ENCODE data around the gene GPR84. TPM values are rescaled to one million over a fixed set of nuclear protein-coding genes. Genes with fewer than 3 reads are reported as not detected.
A peak's percentile ranks its signal among the peaks of the same experiment; 100 is the strongest.

GPR84 gene
- total RNA-seq, 2 experiments from 2014 or later: 0.18 to 0.25 TPM

DNA sequence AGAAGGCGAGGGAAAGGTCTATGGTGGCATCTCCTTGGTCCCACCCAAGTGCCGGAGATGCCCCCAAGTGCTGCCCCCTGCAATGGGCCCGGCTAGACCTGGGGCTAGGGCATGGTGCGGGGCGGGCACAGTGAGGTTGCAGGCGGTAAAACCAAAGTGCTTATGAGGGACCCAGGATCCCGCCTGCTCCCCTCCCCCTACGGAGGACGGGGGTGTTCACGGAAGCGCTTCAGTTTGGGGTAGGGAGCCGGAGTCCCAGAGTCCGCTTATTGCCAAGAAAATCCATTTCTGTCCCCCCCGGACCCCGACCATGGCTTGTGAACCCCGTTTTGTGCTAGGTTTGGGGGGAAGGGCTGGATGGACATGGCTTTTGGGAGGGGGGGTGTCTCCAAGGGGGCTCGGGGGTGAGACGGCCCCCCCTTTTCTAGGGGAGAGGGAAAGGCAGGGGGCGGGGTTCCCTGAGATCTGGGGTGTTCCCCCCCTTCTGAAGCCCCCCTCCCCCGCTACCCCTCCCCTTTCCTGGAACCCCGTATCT lies 5.4 kb upstream of the GPR84 start:
- H3K4me3 Mint-ChIP-seq: peak overlapping the region; percentile 28
- no peaks in the 10 kb centered on the region for H3K36me3 Mint-ChIP-seq (ENCODE audit: low read depth)
- H3K9me3 Mint-ChIP-seq: no peaks in the 10 kb centered on the region
- H3K27me3 Mint-ChIP-seq: peaks cover 16% of the 10 kb centered on the region
- H3K4me1 Mint-ChIP-seq: peaks cover 53% of the 10 kb centered on the region
- DNase-seq: no peak
- ChIA-PET POLR2A (interaction anchor here (1.2 to 1.4 kb wide), 2 partner anchors 41 to 85 kb away, joined by 3 read pairs; no protein-coding TSS in a partner anchor), CTCF (interaction anchor here (1.0 to 2.0 kb wide), 7 partner anchors 8 to 78 kb away, joined by 3 to 18 read pairs (median 4); no protein-coding TSS in a partner anchor)
- no peak overlapping the region for H3K27ac Mint-ChIP-seq

DNA sequence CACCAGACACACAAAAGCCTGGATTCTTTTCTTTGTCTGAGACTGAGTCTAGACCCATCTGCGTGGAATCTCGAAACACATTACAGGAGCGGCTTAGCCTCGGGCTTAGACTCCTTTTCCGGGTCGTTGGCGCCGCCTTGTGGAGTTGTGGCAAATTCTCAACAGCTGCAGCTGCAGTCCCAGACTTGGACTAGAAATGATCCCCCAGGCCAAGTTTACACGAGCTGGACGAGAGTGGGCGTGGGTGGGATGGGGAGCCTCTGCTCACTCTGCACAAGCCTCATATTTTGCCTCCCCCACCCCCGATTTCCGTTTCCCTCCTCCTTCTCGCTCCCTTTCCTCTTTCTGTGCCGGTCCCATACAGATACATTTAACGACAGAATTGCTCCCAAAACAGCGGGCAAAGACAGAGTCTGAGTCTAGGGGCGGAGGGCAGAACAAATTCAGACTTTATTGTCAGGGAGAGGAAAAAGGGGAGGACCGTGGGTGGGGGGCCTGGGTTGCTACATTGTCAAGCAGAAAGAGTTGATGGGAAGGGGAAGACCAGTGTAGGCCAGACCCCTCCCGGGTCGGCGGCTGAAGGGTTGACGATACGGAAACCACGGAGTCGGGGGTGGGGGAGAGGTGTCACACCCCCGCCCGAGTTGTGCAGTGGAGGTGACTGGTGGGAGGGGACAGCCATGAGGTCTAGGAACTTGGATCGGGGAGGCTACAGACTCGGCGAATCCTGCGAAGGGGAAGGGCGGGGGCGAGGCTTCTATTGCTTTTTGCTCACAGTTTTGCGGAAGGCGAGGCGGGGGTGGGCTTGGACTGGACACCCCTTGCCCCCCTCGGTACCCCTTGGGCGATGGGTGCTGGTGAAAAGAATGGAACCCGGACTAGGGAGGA lies 4.7 kb upstream of the GPR84 start:
- ChIA-PET CTCF (interaction anchor here (0.6 to 2.8 kb wide), 41 partner anchors 9 to 175 kb away, joined by 3 to 43 read pairs (median 4); partner anchors contain the start of genes CBX5, COPZ1, HNRNPA1 and NFE2), POLR2A (interaction anchor here (1.2 to 2.3 kb wide), 5 partner anchors 10 to 144 kb away, joined by 3 to 16 read pairs (median 3); no protein-coding TSS in a partner anchor)
- Mint-ChIP-seq H3K4me3 (no peak overlapping the region), H3K4me1 (peaks cover 54% of the 10 kb centered on the region), H3K27ac (no peak overlapping the region), H3K36me3 (ENCODE audit: low read depth) (no peaks in the 10 kb centered on the region), H3K9me3 (no peaks in the 10 kb centered on the region), H3K27me3 (peaks cover 16% of the 10 kb centered on the region)
- peak; percentile 90 for DNase-seq

DNA sequence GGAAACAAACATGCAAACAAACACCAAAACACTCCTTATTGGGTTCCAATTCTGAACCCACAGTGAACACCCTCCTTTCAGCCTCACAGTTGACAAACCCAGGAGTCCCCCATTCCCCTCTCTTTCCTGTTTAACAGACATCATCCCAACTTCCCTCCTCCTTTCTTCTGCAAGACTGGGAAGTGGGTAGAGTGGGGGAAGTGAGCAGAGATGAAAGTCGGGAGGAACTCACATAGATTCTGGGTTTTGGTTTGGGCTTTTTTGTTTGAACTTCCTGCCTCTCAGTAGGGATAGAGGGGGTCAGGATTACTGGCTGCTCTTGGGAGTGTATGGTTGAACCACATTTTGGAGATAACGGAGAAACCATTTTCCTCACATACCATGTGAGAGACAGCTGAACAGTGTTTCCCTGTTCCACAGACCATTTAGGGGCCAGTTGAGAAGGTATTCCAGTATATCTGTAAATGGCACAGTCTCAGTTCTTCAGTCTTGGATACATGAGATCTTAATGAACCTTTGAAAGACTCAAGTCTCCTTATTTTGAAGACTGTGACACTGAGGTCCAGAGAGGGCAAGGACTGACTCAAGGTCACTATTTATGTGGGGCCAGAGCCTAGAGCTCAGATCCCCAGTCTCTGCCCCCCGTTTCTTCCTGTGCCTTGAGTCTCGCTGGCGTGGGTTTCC lies 3.9 kb upstream of the GPR84 start:
- CTCF ChIA-PET: interaction anchor here (0.6 to 2.8 kb wide), 40 partner anchors 10 to 174 kb away, joined by 3 to 43 read pairs (median 4); partner anchors contain the start of genes CBX5, COPZ1, HNRNPA1 and NFE2
- POLR2A ChIA-PET: interaction anchor here (0.9 to 2.3 kb wide), 6 partner anchors 10 to 143 kb away, joined by 3 to 16 read pairs (median 3); partner anchors contain the start of gene HNRNPA1
- no peak overlapping the region for H3K4me3 Mint-ChIP-seq
- H3K4me1 Mint-ChIP-seq: peaks cover 54% of the 10 kb centered on the region
- H3K27me3 Mint-ChIP-seq: peaks cover 16% of the 10 kb centered on the region
- no peak for DNase-seq
- no peaks in the 10 kb centered on the region for H3K9me3 Mint-ChIP-seq
- no peaks in the 10 kb centered on the region for H3K36me3 Mint-ChIP-seq (ENCODE audit: low read depth)
- H3K27ac Mint-ChIP-seq: no peak overlapping the region

DNA sequence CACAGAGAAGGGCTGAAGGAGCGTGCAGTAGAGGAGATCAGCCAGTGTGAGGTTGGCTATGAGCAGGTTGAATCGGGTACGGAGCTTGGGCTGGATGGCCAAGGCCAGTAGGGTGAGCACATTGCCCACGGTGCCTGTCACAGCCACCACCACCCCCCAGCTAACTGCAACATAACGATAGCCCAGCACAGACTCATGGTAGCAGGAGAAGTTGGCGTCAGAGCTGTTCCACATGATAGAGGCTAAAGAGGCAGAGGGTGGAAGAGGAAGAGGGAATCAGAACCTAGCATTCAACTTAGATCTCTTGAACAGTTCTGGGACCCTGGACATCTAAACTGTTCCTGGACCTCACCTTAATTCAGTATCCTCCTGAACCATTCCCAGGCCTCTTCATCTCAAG lies 668 bp downstream of the GPR84 start:
- CTCF ChIA-PET: interaction anchor here (0.7 to 5.7 kb wide), 4 partner anchors 28 to 112 kb away, joined by 3 to 64 read pairs (median 6); partner anchors contain the start of gene COPZ1
- DNase-seq: no peak
- peaks cover 15% of the 10 kb centered on the region for H3K27me3 Mint-ChIP-seq
- no peaks in the 10 kb centered on the region for H3K36me3 Mint-ChIP-seq (ENCODE audit: low read depth)
- peaks cover 43% of the 10 kb centered on the region for H3K4me1 Mint-ChIP-seq
- H3K27ac Mint-ChIP-seq: no peak overlapping the region
- no peaks in the 10 kb centered on the region for H3K9me3 Mint-ChIP-seq
- POLR2A ChIA-PET: interaction anchor here (1.2 to 3.2 kb wide), 2 partner anchors 77 to 84 kb away, joined by 4 to 15 read pairs; partner anchors contain the start of genes CBX5 and HNRNPA1
- peak overlapping the region; percentile 11 for H3K4me3 Mint-ChIP-seq

DNA sequence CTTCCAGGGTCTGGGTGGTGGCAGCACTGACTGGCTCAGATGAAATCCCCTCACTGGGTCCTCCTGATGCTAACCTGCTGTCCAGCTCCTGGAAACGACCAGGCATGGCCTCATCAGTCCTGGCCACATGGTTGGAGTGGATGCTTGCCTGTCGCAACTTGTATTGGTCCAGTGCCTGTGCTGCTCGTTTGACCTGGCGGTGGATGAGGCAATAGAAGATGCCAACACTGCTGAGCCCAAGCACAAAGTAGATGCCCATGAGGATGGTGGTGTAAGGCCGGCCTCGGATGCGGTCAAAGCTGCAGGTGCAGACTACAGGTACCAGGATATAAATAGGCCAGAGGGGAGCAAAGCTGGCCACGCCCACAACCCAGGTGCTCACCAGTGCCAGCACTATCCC lies 1.2 kb downstream of the GPR84 start:
- POLR2A ChIA-PET: interaction anchor here (1.2 to 3.2 kb wide), 2 partner anchors 76 to 83 kb away, joined by 4 to 15 read pairs; partner anchors contain the start of genes CBX5 and HNRNPA1
- DNase-seq: no peak
- Mint-ChIP-seq H3K9me3 (no peaks in the 10 kb centered on the region), H3K4me1 (peaks cover 38% of the 10 kb centered on the region), H3K27me3 (peaks cover 11% of the 10 kb centered on the region), H3K27ac (no peak overlapping the region), H3K4me3 (no peak overlapping the region), H3K36me3 (ENCODE audit: low read depth) (no peaks in the 10 kb centered on the region)
- CTCF ChIA-PET: interaction anchor here (1.1 to 5.7 kb wide), 3 partner anchors 27 to 111 kb away, joined by 3 to 64 read pairs (median 10); no protein-coding TSS in a partner anchor

DNA sequence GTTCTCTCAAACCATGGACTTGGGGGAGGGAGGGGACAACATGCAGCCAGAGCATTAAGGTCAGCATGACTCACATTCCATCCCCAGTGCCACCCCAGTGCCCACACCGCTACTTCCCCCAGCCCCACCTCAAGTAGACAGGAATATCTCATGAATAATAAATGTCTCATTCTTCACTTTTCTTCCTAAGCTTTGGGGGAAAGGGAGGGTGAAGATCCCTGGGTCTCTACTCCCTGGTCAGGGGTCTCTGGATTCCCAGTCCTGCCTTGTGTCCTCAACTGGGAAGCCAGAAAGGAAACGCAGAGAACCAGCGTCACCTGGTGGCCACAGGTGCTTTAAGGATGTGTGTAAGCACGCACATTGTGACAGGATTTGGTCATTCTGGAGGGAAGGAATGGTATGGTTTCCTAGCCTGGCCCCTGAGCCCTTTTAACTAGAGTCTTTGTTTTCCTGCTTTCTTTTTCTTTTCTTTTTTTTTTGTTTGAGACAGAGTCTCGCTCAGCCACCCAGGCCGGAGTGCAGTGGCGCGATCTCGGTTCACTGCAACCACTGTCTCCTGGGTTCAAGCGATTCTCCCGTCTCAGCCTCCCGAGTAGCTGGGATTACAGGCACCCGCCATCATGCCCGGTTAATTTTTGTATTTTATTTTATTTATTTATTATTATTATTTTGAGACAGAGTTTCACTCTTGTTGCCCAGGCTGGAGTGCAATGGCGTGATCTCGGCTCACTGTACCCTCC lies 3.4 kb downstream of the GPR84 start:
- Mint-ChIP-seq H3K36me3 (ENCODE audit: low read depth) (no peaks in the 10 kb centered on the region), H3K4me3 (no peak overlapping the region), H3K9me3 (no peaks in the 10 kb centered on the region), H3K27me3 (no peaks in the 10 kb centered on the region), H3K4me1 (peaks cover 32% of the 10 kb centered on the region), H3K27ac (no peak overlapping the region)
- CTCF ChIA-PET: interaction anchor here (0.6 to 5.7 kb wide), 10 partner anchors 9 to 146 kb away, joined by 3 to 64 read pairs (median 4); partner anchors contain the start of gene COPZ1
- POLR2A ChIA-PET: interaction anchor here (1.2 to 4.6 kb wide), 4 partner anchors 8 to 81 kb away, joined by 4 to 37 read pairs (median 10); partner anchors contain the start of genes CBX5 and HNRNPA1
- DNase-seq: peak; percentile 66

DNA sequence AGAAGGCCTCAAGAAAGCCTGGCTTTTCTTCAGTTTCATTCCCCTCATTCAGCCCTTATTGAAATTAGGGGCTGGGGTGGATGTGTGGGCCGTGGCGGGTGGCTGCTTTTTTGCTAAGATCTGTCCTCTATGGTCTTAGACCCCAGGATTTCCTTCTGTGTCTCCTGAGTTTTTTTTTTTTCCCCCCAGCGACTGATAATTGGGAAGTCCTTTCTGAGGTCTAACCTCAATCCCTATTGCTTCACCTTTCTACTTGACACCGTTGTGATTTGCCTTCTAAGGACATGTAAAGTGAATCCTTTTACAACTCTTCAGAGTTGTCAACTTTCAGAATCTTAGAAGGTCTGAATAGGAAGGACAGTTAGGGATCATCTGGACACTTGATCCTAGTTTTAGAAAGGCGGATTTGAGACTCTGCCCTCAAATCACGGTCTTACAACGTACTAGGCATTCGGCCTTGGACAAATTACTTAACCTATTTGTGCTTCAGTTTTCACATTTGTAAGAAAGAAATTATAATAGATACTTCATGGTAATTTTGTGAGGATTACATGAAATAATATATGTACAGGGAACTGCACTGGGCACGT lies 4.4 kb downstream of the GPR84 start:
- no peak for DNase-seq
- CTCF ChIA-PET: interaction anchor here (0.6 to 5.7 kb wide), 20 partner anchors 9 to 144 kb away, joined by 3 to 64 read pairs (median 6); partner anchors contain the start of genes CBX5, COPZ1 and HNRNPA1
- POLR2A ChIA-PET: interaction anchor here (1.1 to 4.7 kb wide), 17 partner anchors 8 to 138 kb away, joined by 3 to 63 read pairs (median 7); partner anchors contain the start of genes CBX5, COPZ1, HNRNPA1 and NCKAP1L

DNA sequence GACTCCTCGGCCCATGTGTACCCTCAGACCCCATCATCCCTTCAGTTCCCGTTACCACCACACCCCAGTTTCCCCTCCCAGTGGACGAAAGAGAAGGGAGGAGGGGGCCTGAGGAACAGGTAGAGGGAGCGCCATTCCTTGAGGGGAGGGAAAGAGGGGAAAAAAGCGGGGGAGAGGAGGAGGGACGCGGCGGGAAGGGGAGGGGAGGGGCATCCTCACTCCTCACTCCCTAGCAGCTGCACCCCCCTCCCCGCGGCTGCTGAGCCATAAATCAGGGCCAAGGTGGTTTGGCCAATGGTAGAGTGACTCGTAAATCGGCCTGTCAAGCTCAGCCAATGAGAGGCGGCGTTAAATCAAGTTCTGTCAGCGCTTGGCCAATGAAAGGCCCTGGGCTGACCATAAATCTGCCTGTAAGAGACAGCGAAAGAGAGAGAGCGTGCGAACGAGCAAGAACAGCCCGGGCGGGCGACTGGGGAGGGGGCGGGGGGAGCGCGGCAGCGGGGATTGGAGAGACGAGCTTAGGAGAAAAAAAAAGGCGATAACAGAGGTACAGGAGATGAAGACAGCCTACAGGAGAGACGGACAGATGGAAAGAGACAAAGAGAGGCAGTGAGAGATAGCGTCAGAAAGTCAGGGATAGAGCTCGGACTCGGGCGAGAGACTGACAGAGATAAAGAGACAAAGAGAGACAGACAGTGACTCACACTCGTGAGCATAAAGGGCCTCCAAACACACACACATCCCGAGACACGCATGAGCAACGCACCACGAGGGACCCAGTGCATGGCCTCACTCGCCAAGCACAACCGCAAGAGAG lies 5.1 kb downstream of the GPR84 start:
- ChIA-PET POLR2A (interaction anchor here (0.7 to 4.7 kb wide), 24 partner anchors 9 to 170 kb away, joined by 3 to 63 read pairs (median 6); partner anchors contain the start of genes CBX5, COPZ1, HNRNPA1 and NCKAP1L), CTCF (interaction anchor here (0.6 to 5.7 kb wide), 20 partner anchors 9 to 146 kb away, joined by 3 to 64 read pairs (median 6); partner anchors contain the start of genes CBX5, COPZ1 and HNRNPA1)
- Mint-ChIP-seq H3K4me1 (peaks cover 22% of the 10 kb centered on the region), H3K27ac (no peak overlapping the region), H3K4me3 (no peak overlapping the region), H3K36me3 (ENCODE audit: low read depth) (no peaks in the 10 kb centered on the region), H3K27me3 (no peaks in the 10 kb centered on the region), H3K9me3 (no peaks in the 10 kb centered on the region)
- DNase-seq: peak; percentile 97

More for the DNA sequence above, 4.4 kb downstream of the GPR84 start:
- Mint-ChIP-seq H3K27me3 (no peaks in the 10 kb centered on the region), H3K27ac (no peak overlapping the region), H3K36me3 (ENCODE audit: low read depth) (no peaks in the 10 kb centered on the region), H3K4me1 (peaks cover 29% of the 10 kb centered on the region), H3K4me3 (no peak overlapping the region), H3K9me3 (no peaks in the 10 kb centered on the region)

DNA sequence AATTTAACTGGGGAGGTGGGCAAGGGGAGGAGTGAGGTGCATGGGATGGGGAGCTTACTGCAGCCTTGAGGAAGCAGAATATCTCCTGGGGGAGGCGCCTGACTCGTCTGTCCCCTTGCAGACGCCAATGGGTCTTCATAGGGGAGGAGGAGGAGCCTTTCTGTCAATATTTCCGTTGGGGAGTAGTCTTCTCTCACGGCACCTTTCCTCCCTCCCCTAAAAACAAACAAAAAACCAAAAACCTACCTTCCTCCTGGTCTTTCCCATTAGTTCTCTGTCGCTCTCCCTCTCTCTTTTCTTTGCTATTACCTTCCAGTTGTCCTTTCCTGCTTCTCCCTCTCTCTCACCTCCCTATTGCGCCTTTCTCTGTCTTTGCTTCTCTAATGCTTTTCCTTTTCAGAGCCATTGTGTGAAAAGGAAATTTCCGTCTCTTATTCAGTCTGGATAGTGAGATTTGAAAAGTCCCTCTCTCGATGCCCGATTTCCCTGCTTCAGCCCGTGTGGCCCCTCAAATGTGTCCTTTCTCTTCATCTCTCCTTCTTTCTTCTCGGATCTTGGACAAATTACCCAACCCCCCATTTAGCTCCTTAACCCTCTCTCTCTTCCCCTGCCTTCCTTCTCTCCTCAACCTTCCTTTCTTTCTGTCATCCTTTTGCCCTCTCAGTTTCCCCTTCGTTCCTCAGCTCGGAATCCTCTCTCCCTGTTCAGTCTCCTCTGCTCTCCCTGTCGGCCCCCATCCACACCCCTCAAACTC lies 5.9 kb downstream of the GPR84 start:
- CTCF ChIA-PET: interaction anchor here (0.6 to 5.7 kb wide), 21 partner anchors 10 to 145 kb away, joined by 3 to 64 read pairs (median 6); partner anchors contain the start of genes CBX5, COPZ1 and HNRNPA1
- DNase-seq: peak; percentile 65
- no peak overlapping the region for H3K27ac Mint-ChIP-seq
- POLR2A ChIA-PET: interaction anchor here (0.6 to 4.7 kb wide), 24 partner anchors 10 to 170 kb away, joined by 3 to 63 read pairs (median 6); partner anchors contain the start of genes CBX5, COPZ1, HNRNPA1 and NCKAP1L
- no peak overlapping the region for H3K4me3 Mint-ChIP-seq
- no peaks in the 10 kb centered on the region for H3K27me3 Mint-ChIP-seq
- no peaks in the 10 kb centered on the region for H3K36me3 Mint-ChIP-seq (ENCODE audit: low read depth)
- H3K9me3 Mint-ChIP-seq: no peaks in the 10 kb centered on the region
- peaks cover 14% of the 10 kb centered on the region for H3K4me1 Mint-ChIP-seq

Data from activated CD4-positive, alpha-beta memory T cell treated with anti-CD3 and anti-CD28 coated beads, Interleukin-2, amount 10 ng/mL, durations not matched to agents 7 days and 5 days (primary cell).